ENCODE data around the gene CEP112.

Gene CEP112

GRCh38 chr17:65895969-65896368, 296.0 kb downstream of the CEP112 start:
- in situ Hi-C loops (cut with HindIII; ENCODE audit: low sequenced_read_pairs) = no loop called here
- H3K4me3 ChIP-seq (ENCODE audit: low read depth, low read length) = no peak overlapping the region
- DNase-seq (ENCODE audit: low read depth) = no peak
- TF ChIP-seq CTCF (IDR thresholded peaks at IDR 0.05; ENCODE audit: low read depth, low read length, missing control alignments) = no peak

GRCh38 chr17:65893692-65894279, 298.1 kb downstream of the CEP112 start:
- DNase-seq (ENCODE audit: low read depth) = no peak
- in situ Hi-C loops (cut with HindIII; ENCODE audit: low sequenced_read_pairs) = no loop called here
- TF ChIP-seq CTCF (IDR thresholded peaks at IDR 0.05; ENCODE audit: low read depth, low read length, missing control alignments) = no peak

GRCh38 chr17:65892912-65893377, 299.0 kb downstream of the CEP112 start:
- TF ChIP-seq CTCF (IDR thresholded peaks at IDR 0.05; ENCODE audit: low read depth, low read length, missing control alignments) = no peak
- no peak overlapping the region for H3K4me3 ChIP-seq (ENCODE audit: low read depth, low read length)
- in situ Hi-C loops (cut with HindIII; ENCODE audit: low sequenced_read_pairs) = no loop called here
- DNase-seq (ENCODE audit: low read depth) = no peak

More at GRCh38 chr17:65893692-65894279, 298.1 kb downstream of the CEP112 start:
- H3K4me3 ChIP-seq (ENCODE audit: low read depth, low read length) = no peak overlapping the region

GRCh38 chr17:65891231-65891735, 300.6 kb downstream of the CEP112 start:
- no peak for DNase-seq (ENCODE audit: low read depth)
- in situ Hi-C loops (cut with HindIII; ENCODE audit: low sequenced_read_pairs) = no loop called here
- TF ChIP-seq CTCF (IDR thresholded peaks at IDR 0.05; ENCODE audit: low read depth, low read length, missing control alignments) = no peak
- H3K4me3 ChIP-seq (ENCODE audit: low read depth, low read length) = no peak overlapping the region

- TF ChIP-seq CTCF (IDR thresholded peaks at IDR 0.05; ENCODE audit: low read depth, low read length, missing control alignments) = no peak
- no peak for DNase-seq (ENCODE audit: low read depth)
- in situ Hi-C loops (cut with HindIII; ENCODE audit: low sequenced_read_pairs) = no loop called here
These were observed 303.3 kb downstream of the CEP112 start for GRCh38 chr17:65888649-65889048.

GRCh38 chr17:65886315-65887245, 305.4 kb downstream of the CEP112 start:
- in situ Hi-C loops (cut with HindIII; ENCODE audit: low sequenced_read_pairs) = no loop called here
- no peak for TF ChIP-seq CTCF (IDR thresholded peaks at IDR 0.05; ENCODE audit: low read depth, low read length, missing control alignments)
- no peak overlapping the region for H3K4me3 ChIP-seq (ENCODE audit: low read depth, low read length)
- DNase-seq (ENCODE audit: low read depth) = no peak

More at GRCh38 chr17:65888649-65889048, 303.3 kb downstream of the CEP112 start:
- no peak overlapping the region for H3K4me3 ChIP-seq (ENCODE audit: low read depth, low read length)

Data from astrocyte of the cerebellum (primary cell).